Mucosa of rectum (tissue), 2 donors: ENCODE results near the gene MYL3.
A peak's percentile ranks its signal among the peaks of the same experiment; 100 is the strongest.

Experiments
- H3K27ac ChIP-seq, 2 donors: one replicate each; pipeline ENCODE4 v1.7.0; 2013; ENCODE audit warnings: inconsistent platforms in 2 of 2, low read depth in 2 of 2, low read length in 2 of 2
- H3K27me3 ChIP-seq, 2 donors: one replicate each; pipeline ENCODE4 v1.7.0; 2013; ENCODE audit warnings: low read length in 2 of 2; ENCODE audit not compliant: control insufficient read depth in 2 of 2, insufficient read depth in 2 of 2
- H3K36me3 ChIP-seq, 2 donors: one replicate each; pipeline ENCODE4 v1.7.0; 2013; ENCODE audit warnings: low read length in 2 of 2; ENCODE audit not compliant: control insufficient read depth in 2 of 2, insufficient read depth in 2 of 2
- H3K4me1 ChIP-seq, 2 donors: one replicate each; pipeline ENCODE4 v1.7.0; 2013; ENCODE audit warnings: low read length in 2 of 2, mild to moderate bottlenecking in 1 of 2; ENCODE audit not compliant: control insufficient read depth in 2 of 2, insufficient read depth in 2 of 2
- H3K4me3 ChIP-seq, 2 donors: one replicate each; pipeline ENCODE4 v1.7.0; 2013; ENCODE audit warnings: low read length in 2 of 2
- H3K9ac ChIP-seq, 2 donors: one replicate each; pipeline ENCODE4 v1.7.0; 2013; ENCODE audit warnings: low read length in 2 of 2, low read depth in 1 of 2, mild to moderate bottlenecking in 1 of 2
- H3K9me3 ChIP-seq, 2 donors: one replicate each; pipeline ENCODE4 v1.7.0; 2013; ENCODE audit warnings: low read length in 2 of 2; ENCODE audit not compliant: control insufficient read depth in 2 of 2
- donor health status: healthy.
- donor health status: Normal muscosa, but diverticular disease.

MYL3 gene

DNA sequence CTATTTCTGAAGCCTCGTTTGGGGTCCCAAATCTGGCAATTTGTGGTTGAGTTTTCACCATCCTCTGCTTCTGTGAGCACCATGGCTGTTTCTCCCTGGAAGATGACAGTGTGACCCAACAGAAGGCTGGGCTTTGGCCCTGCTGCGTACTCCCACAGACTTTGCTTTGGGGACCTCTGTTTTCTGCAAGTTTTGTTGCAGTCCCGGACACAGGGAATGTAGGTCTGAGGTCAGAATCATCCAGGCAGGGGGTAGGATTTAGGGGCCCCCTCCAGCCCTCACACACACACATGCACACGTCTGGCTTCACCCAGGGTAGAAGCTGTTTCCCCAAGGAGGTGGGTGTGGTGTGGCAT is 20.6 kb upstream of the MYL3 start:
- H3K4me1 ChIP-seq: no peaks in the 10 kb centered on the region
- no peak overlapping the region for H3K9ac ChIP-seq
- H3K27ac ChIP-seq: no peak overlapping the region
- peak overlapping the region; percentile 23 to 35 for H3K4me3 ChIP-seq
- peaks cover 21 to 33% of the 10 kb centered on the region in 2 donors for H3K27me3 ChIP-seq
- no peaks in the 10 kb centered on the region for H3K9me3 ChIP-seq
- H3K36me3 ChIP-seq: no peaks in the 10 kb centered on the region

- Histone ChIP-seq H3K27ac (no peak overlapping the region), H3K36me3 (no peaks in the 10 kb centered on the region), H3K9me3 (no peaks in the 10 kb centered on the region), H3K27me3 (peaks cover 21 to 33% of the 10 kb centered on the region in 2 donors), H3K4me1 (no peaks in the 10 kb centered on the region), H3K9ac (no peak overlapping the region), H3K4me3 (peak overlapping the region in 1 of 2 donors; percentile 35)
These were observed 20.0 kb upstream of the MYL3 start for GRCh38 chr3:46883054-46883829.

- Histone ChIP-seq H3K9ac (peak overlapping the region in 1 of 2 donors; percentile 58), H3K4me3 (peak overlapping the region; percentile 57 to 59), H3K36me3 (no peaks in the 10 kb centered on the region), H3K27me3 (peaks cover 21 to 33% of the 10 kb centered on the region in 2 donors), H3K4me1 (no peaks in the 10 kb centered on the region), H3K27ac (peak overlapping the region; percentile 37 to 52), H3K9me3 (no peaks in the 10 kb centered on the region)
These were observed 19.3 kb upstream of the MYL3 start for GRCh38 chr3:46882377-46883053.

- Histone ChIP-seq H3K36me3 (no peaks in the 10 kb centered on the region), H3K4me1 (no peaks in the 10 kb centered on the region), H3K27me3 (peaks cover 21 to 33% of the 10 kb centered on the region in 2 donors), H3K27ac (peak overlapping the region; percentile 7 to 52), H3K9ac (peak overlapping the region in 1 of 2 donors; percentile 58), H3K9me3 (no peaks in the 10 kb centered on the region), H3K4me3 (peak overlapping the region in 1 of 2 donors; percentile 57)
These were observed 18.5 kb upstream of the MYL3 start for GRCh38 chr3:46881596-46882376.

DNA sequence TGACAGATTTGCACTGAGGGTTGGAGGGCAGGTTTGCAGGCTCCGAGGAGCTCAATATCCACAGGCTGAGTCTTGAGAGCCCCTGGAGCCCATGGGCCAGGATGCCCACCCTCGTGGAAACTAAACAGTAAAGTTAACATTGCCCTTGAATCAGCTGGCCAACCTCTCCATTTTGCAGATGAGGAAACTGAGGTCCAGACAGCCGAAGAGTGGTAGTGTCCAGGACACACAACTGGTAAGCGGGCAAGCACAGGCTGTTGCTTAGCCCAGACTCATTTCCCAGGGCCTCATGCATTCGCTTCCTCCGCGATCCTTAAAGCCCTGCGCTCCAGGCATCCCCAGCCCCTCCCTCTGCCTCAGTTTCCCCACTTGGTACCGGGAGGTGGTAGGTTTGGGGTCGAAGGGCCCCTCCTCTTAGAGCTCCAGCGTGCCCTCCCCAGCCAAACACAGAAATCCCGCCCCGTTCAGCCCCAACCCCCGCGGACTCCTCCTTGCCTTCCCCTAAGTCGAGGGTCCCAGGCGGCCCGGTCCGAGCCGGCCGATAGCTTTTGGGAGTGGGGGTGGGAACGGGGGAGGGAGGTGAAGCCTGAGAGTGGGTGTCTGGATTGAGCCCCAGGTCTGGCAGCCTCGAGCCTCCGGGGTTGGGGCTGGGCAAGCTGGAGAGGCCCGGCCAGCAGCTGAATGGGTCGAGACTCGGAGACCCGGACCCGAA is 17.8 kb upstream of the MYL3 start:
- Histone ChIP-seq H3K4me3 (peak overlapping the region in 1 of 2 donors; percentile 35), H3K9ac (no peak overlapping the region), H3K27me3 (peaks cover 21 to 32% of the 10 kb centered on the region in 2 donors)

GRCh38 chr3:46878781-46879436 is 15.7 kb upstream of the MYL3 start:
- H3K4me1 ChIP-seq: no peaks in the 10 kb centered on the region
- H3K36me3 ChIP-seq: no peaks in the 10 kb centered on the region
- peaks cover 12 to 18% of the 10 kb centered on the region in 2 donors for H3K27me3 ChIP-seq
- H3K4me3 ChIP-seq: no peak overlapping the region
- H3K27ac ChIP-seq: no peak overlapping the region
- H3K9ac ChIP-seq: no peak overlapping the region
- H3K9me3 ChIP-seq: no peaks in the 10 kb centered on the region

More for the DNA sequence above, 17.8 kb upstream of the MYL3 start:
- no peaks in the 10 kb centered on the region for H3K9me3 ChIP-seq
- peak overlapping the region in 1 of 2 donors; percentile 52 for H3K27ac ChIP-seq
- no peaks in the 10 kb centered on the region for H3K36me3 ChIP-seq
- no peaks in the 10 kb centered on the region for H3K4me1 ChIP-seq

GRCh38 chr3:46877406-46878125 is 14.3 kb upstream of the MYL3 start, which contains the start of gene PTH1R:
PTH1R (plus strand) TSS chr3:46877721; CDS start chr3:46883560, 5,839 bp downstream.
- no peak within 1 kb of the TSS for H3K4me3 ChIP-seq

DNA sequence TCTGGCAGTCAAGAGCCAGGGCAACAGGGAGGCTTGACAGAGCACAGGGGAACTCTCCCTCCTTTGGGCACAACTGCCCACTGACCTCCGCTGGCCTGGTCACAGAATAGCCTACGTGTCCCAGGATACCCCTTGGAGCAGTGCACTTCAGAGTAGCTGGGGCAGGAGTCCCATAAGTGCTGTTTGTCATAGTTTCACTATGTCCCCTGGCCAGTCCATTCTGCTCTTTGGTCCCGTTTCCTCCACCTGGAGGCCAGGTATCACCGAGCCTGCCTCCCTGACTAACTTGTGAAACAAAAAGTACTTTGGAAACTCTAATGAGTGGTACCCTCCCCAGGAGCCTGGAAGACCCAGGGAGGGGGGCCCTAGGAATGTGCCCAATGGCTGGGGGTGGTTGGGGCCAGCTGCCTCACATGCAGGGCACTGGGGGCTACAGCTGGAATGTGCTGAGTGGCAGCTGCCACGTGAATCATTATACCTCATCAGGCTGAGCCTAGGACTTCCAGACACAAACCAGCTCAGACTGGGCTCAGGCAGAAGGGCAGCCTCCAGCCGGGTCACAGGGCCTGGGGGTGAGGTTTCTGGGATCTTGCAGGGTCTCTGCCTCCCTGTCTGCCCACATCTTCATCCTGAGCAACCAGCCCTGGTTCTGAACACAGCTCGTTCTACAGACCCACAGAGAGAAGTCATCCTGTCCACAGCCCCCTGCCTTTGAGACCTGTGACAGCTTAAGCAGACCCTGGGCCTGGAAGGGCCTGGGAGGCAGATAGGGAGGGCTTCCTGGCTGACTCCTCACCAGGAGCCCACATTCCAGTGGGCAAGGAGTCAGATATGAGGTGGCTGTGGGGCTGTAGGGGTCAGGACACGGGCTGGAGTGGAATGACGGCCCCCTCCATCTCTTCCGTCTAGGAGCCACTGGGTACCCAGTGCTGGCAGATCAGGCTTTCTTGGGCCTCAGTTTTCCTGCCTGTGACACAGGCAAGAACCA is 13.4 kb upstream of the MYL3 start:
- no peak overlapping the region for H3K4me3 ChIP-seq
- H3K9ac ChIP-seq: no peak overlapping the region
- H3K27me3 ChIP-seq: peaks cover 7 to 9% of the 10 kb centered on the region in 2 donors
- H3K27ac ChIP-seq: no peak overlapping the region
- H3K4me1 ChIP-seq: no peaks in the 10 kb centered on the region
- no peaks in the 10 kb centered on the region for H3K9me3 ChIP-seq
- no peaks in the 10 kb centered on the region for H3K36me3 ChIP-seq

More at GRCh38 chr3:46877406-46878125, 14.3 kb upstream of the MYL3 start, which contains the start of gene PTH1R:
- Histone ChIP-seq H3K27ac (no peak within 1 kb of the TSS), H3K27me3 (peaks cover 7 to 10% of the 10 kb centered on the region in 2 donors), H3K9ac (no peak within 1 kb of the TSS), H3K4me1 (no peaks in the 10 kb centered on the region), H3K9me3 (no peaks in the 10 kb centered on the region), H3K36me3 (no peaks in the 10 kb centered on the region)
